HG03439 (cell line): Measurements from ENCODE around the gene MFSD12.

Experiments used
- ATAC-seq: cut with Tn5 transposase; IDR thresholded peaks from one replicate; pipeline ENCODE4 v1.9.1; 2021; ENCODE audit warnings: mild to moderate bottlenecking, moderate library complexity; ENCODE audit not compliant: unreplicated experiment

Gene MFSD12

DNA sequence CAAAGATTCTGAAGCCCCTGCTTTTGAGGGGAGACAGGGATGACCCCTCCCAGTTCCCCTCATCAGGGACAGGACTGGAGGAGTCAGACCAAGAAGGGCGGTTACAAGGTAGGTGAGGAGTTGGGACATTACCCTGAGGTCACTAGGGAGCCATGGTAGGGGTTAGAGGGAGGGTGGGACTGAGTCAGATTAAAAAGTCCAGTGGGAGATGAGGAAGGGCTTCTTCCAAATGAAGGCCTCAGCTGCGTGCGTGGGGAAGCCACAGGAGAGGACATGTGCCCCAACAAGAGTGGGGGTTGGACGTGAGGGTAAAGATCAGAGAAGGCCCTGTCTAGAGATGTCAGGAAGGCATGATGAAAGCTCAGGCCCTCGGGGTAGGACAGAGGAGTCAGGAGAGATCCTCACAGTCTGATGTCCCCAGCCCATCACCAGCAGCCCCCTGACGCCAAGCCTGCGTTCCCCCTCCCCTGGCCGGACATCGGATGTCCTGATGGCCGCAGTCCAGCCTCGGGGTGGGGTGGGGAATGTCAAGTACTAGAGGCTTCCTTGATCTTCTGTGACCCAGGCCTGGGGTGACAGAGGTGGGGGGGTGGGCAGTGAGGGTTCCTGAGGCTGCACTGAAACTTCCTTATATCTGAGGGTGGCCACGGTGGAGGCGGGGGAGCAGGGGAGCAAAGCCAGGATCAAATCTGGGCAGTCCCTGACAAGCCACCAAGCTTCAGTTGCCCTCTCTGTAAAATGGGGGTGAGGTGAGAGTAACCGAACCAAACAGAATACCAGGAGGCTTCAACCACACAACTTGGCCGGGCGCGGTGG lies 6.5 kb upstream of the MFSD12 start:
- ATAC-seq, result no peak

DNA sequence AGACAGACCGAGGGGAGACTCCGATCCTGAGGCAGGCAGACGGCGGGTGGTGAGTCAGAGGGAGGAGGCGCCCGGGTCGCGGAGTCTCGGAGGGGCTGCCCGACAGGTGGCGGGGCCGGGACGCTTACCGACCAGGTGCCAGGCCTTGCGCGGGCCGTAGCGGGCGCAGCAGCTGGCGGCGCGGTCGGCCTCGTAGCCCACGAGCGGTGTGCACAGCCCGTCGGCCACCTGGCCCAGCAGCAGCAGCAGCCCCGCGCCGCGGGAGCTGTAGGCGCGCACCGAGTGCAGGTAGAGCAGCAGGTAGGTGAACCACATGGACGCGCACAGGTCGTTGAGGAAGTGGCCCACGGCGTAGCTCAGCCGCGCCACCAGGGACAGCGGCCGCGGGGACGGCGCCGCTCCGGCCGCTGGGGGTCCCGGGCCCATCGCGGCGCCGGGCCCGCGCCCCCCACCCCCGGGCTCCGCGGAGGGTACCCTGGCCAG lies 367 bp downstream of the MFSD12 start:
- ATAC-seq, result peak; percentile 6

DNA sequence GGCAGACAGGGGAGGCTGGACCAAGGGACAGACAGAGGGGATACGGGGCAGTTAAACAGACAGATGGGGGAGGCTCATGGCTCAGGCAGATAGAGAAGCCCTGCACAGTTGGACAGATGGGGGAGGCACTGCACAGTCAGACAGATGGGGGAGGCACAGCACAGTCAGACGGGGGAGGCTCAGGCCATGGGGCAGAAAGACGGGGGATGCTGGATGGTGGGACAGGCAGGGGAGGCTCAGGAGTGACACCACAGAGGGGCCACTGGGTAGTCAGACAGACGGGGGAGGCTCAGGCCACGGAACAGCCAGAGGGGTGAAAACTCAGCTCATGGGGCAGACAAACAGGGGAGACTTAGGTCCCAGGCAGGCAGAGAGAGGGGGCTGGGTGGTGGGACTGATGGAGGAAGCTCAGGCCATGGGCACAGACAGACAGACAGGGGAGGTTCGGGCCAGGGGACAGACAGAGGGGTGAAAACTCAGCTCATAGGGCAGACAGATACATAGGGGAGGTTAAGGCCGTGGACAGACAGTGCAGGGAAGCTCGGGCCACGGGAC lies 886 bp downstream of the MFSD12 start:
- ATAC-seq, result no peak

DNA sequence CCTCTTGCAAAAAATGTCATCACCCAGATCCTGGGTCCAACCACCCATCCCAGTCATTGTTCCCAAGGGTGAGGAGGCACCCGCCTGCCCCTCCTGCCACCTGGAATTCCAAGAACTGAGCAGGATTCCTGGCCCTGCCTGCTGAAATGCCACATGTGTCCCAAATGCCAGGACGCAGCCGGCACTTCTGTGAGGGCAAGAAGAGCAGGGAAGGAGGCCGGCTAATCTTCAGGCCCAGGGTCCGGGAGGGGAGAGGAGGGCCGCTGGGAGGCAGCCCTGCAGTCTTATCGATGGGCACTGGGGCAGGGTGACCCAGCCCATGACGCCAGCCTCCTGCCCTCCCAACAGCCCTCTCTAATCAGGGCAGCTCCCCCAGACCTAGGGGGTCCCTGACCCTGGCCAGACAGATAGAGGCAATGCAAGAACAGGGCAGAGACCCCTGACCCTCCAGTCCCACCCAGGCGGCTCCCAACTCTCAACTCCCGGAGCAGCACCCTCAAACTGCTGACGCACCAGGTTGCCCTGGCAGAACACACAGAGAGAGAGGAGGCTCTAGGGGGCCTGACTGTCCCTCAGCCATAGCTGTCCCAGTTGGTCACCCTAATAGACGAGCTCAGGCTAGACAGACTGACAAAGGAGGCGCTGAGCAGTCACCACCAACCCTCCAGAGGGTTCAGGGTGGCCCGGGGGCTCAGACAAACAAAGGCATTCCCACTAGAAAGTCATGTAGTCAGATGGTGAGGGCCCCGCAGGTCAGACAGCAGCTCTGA lies 1.5 kb downstream of the MFSD12 start:
- no peak for ATAC-seq

DNA sequence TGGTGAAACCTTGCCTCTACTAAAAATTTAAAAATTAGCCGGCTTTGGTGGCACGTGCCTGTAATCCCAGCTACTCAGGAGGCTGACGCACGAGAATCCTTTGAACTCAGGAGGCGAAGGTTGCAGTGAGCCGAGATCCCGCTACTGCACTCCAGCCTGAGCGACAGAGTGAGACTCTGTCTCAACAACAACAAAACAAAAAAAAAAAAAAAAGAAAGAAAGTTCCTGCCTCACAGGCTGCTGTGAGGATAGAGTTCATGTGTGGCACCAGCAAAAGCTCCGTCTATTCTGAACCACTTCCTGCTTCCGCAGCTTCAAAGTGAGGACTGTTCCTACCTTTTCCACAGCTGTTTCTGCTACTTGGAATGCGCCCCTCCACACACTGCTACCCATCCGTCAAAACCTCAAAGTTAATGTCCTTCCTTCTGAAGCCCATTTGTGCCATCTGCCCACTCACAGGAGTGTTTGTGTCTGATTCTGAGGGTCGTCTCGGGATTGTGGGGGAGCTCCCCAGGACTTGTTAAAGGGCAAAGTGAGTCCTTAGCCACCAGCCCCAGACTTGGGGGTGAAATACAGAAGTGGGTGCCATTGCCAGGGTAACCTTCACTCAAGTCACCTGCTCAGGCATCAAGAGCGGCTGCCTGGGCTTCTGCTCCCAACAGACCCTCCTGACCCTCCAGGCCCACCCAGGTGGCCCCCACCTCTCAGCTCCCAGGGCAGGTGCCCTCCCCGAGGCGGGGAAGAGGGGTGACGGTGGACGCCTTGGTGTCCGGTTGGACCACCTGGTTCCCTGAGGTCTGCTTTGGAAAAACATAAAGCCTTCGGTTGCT lies 2.9 kb downstream of the MFSD12 start:
- no peak for ATAC-seq

DNA sequence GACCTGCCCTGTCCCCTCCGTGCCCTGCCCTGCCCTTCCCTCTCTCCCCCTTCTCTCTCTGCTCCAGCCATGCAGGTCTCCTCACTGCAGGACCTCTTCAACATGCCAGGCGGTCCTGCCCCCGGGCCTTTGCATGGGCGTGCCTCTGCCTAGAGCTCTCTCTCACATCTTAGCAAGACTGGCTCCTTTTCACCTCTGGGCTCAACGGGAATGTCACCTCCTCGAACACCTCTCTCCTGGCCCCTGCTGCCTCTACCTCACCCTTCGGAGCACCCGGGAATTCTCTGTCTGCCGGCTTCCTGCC lies 5.6 kb downstream of the MFSD12 start:
- ATAC-seq, result no peak

DNA sequence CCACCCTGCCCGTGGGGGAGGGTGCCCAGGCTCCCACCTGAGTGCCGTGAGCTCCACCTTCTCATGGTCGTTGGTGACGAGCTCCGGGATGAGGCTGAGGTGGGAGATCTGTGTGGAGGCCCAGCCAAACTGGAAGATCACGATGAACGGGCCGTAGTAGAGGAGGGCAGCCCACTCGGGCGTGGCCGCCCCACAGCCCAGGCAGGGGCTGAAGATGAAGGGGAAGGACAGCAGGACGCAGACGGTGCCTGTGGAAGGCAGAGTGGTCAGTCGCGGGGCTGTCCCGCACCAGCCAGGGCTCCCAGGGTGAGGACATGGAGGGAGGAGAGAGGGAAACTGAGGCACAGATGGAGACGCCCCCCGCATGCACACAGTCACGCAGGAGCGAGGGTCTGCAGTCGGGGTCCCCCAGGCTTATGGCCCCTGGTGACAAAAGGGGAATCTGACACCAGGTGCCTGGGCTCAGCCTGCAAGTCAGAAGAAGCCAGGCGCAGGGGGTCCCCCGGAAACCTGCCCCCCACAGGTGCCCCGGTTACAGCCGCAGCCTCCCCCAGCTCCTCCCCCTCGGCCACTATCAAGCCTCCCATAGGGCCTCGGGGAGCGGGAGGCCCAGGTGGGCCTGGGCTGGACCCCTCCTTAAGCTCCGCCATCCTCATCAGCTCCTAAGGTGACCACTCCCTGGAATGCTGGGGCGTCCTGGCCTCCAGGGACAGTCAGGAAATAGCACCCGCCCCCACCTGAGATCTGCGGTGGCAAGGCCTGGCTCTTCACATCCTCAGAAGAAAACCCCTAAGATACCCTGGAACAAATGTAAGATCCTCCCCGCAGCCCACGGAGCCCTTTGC lies 6.2 kb downstream of the MFSD12 start:
- no peak for ATAC-seq

DNA sequence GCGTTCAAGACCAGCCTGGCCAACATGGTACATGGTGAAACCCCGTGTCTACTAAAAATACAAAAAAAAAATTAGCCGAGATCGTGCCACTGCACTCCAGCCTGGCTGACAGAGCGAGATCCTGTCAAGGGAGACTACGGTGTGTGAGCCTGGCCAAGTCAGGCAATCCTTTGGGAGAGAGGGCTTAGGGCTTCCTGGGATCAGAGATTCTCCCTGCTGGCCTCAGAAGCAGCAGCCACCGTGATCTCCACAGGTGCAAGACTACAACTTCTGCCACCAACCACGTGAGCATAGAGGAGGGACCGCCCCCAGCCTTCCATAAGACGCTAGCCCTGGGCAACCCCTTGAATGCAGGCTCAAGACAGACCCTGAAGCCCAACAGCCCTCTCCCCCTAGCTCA lies 7.6 kb downstream of the MFSD12 start:
- no peak for ATAC-seq

DNA sequence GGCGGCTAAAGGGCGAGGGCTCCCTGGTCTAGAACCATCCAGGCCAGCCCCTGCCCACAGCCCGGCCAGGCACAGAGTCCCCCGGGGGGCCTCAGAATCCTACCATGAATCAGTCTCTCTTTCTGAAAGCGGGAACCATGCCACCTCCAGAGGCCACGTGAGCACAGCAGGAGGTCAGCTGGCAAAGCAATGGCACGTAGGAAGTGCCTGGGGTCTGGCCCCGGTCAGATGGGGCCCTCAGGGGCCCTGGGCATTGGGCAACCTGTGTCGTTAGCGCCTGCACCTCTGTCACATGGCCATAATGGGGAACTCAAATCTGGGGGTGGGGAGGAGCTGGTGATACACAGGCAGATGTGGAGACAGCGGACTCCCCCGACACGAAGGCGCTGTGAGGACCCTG lies 8.8 kb downstream of the MFSD12 start:
- no peak for ATAC-seq

DNA sequence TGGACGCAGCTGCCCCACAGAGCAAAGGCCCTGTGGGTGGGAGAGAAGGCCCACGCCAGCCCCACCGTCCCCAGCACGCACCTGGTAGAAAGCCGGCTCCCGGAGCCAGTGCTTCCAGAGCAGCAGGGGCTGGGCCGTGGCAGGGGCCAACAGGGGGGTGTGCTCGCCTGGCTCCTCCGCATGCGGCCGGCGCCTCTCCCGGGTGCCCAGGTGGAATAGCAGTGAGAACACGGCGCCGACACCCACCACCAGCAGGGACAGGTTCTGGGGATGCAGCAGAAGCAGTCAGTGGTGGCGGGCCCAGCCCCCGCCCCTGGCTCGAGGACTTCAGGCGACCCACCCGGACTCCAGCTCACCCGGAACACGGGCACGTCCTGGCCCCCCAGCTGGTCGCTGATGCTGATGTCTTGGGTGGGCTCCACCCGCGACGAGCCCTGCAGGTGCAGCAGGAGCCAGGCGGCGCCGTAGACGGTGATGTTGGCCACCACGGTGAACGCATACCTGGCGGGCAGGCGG lies 9.6 kb downstream of the MFSD12 start:
- ATAC-seq, result no peak

DNA sequence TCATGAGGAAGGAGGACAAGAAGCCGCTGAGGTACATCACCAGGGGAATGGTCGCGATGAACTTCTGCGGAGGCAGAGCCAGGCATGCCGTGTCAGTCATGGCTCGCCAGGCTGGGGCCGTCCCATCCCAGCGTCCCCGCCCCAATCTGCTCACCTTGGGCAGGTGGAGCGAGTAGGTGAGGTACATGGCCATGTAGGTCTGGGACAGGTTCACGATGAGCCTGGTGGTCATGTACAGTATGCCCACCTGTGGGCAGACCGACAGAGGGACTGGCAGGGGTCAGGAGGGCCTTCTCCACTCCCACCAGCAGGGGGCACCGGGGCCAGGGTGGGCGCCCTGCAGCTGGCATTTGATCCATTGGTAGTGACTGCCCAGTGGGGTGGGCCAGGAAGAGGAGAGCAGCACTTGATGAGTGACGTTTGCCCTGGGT lies 10.1 kb downstream of the MFSD12 start:
- no peak for ATAC-seq

DNA sequence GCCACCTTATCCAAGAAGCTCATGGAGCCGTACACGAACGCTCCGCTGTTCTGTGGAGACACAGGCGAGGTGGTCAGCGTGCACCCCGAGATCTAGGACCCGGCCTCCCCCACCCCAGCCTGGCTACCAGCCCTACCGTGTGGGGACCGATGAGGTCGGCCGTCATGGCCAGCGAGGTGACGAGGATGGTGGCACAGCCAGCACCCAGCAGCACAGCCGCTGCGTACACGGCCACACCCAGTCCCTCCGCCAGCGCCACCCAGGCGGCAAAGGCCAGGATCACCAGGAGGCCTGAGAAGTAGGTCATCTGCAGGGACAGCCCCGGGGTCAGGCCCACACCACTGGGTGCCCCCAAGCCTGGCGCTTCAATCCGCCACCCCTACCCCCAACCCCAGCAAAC lies 11.3 kb downstream of the MFSD12 start:
- no peak for ATAC-seq

DNA sequence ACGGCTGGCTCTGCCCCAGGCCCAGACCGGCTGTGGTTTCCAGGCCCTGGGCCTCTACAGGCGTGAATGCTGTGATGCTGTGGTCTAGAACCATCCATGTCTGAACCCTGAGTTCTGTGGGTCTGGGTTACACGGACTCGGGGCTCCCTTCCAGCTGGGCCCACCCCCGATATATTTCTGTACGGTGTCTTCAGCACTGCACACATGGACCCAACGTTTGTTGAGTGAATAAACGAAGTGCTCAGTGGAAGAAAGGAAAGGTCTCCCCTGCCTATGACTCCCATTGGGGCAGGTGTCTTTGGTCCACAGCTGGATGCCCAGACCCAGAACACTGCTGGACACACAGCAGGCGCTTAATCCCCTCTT lies 11.7 kb downstream of the MFSD12 start:
- ATAC-seq, result no peak

DNA sequence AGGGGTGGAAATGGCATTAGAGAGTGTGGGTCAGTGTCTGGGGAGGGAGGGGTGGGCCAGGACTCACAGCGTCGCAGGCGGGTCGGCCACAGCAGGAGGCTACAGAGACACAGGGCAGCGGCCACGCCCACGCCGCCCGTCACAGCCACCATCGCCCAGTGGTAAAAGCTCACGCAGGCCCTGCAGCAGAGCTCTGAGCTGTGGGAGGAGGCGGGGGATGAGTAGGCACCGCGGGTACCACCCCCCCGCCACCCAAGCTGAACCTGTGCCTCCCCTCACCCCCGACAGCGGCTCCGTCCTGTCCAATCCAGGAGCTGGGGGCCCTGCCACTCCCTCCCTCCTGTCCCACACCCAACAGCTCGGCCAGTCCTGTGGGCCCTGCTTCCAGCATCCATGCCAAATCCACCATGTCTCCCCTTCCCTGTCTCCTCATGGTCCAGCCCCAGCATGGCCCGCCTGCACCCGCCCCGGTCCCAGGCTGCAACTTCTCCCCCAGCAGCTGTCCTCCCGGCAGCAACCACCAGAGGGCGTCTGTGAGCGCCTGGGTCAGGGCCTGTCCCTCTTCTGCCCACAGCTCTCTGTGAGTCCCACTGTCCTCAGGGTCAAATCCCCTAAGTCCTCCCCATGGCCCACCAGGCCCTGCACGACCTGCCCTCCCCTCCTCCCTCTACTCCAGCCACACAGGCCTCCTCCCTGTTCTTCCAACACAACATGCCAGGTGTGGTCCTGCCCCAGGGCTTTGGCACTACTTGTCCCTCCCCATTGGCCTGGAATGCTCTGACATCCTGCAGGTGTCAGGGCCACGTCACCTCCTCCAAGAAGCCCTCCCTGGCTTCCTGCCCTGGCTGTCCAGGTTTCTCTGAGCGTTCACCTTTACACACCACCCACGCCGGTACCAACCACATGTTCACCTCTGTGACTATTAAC lies 12.4 kb downstream of the MFSD12 start:
- no peak for ATAC-seq

DNA sequence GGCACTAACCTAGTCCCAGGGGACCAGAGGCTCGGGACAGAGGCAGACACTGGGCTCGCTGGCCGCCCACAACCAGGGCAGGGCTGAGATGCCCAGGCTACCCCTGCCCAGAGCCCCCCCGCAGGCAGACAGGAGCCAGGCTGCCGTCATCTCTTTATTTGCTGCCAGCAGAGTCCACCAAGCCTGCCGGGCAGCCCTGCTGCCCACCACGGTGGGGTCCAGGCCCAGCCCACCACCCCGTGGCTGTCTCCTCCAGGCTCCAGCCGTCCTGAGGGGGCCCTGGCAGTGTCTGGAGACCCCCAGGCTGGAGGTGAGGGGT lies 13.4 kb downstream of the MFSD12 start:
- no peak for ATAC-seq

DNA sequence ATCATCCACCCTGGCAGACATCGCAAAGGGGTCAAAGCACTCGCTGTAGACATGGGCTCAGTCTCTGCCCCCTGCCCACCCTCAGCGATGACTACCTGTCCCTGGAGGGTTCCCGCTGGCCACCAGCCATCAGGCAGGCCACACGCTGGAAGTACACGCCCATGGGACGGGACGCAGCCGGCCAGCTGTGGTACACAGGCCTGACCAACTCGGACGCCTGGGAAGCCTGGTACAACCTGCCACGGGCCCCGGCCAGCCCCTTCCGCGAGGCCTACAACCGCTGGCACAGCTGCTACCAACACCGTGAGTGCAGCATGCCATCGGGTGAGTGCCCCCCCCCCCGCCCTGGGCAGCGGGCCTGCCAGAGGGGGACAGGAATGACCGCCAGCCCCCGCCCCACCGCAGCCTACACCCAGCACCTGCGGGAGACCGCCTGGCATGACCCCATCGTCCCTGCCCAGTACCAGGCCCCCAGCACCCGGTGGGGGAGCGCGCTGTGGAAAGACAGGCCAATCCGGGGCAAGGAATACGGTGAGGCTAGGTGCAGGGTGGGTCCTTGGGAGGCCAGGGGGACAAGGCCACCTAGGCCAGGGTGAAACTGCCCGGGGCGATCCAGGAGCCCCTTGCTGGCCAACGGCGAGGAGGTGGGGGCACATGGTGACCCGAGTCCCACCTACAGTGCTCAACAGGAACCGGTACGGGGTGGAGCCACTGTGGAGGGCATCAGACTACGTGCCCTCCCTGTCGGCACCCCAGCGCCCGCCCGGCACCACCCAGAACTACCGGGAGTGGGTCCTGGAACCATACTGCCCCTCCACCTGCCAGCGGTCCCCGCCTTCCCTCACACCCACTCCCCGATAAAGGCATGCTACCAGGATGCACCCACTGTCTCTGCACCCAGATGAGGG lies 14.0 kb downstream of the MFSD12 start:
- no peak for ATAC-seq

DNA sequence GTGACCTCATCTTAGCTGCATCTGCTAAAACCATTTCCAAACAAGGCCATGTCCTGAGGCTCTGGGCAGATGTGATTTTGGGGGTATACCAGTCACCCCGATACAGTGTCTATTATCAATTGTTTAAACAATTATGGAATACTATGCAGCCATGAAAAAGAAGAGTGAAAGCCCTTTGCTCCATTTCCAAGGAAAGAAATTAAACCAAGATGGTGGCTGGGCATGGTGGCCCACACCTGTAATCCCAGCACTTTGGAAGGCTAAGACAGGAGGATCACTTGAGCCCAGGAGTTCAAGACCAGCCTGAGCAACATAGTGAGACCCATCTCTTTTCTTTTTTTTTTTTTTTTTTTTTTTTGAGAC lies 17.6 kb downstream of the MFSD12 start:
- no peak for ATAC-seq
